GM12801 (cell line): ENCODE measurements around the gene AAGAB.

Experiments used
- CTCF ChIP-seq: IDR thresholded peaks from one replicate; pipeline ENCODE4 v1.5.1; 2011; ENCODE audit warnings: control low read depth; ENCODE audit not compliant: insufficient read length; ENCODE audit errors: extremely low read depth

The AAGAB gene

GRCh38 chr15:67154249-67154648 is 100.2 kb downstream of the AAGAB start:
- no peak for TF ChIP-seq CTCF

- TF ChIP-seq CTCF, result no peak
These were observed 102.0 kb downstream of the AAGAB start for GRCh38 chr15:67152429-67152828.
